GM21526 (cell line): ENCODE data around the gene CADM1.

Source experiments
- ATAC-seq: cut with Tn5 transposase; IDR thresholded peaks from one replicate; pipeline ENCODE4 v1.9.1; 2021; ENCODE audit warnings: moderate library complexity; ENCODE audit not compliant: unreplicated experiment, low FRiP score

The CADM1 gene

DNA sequence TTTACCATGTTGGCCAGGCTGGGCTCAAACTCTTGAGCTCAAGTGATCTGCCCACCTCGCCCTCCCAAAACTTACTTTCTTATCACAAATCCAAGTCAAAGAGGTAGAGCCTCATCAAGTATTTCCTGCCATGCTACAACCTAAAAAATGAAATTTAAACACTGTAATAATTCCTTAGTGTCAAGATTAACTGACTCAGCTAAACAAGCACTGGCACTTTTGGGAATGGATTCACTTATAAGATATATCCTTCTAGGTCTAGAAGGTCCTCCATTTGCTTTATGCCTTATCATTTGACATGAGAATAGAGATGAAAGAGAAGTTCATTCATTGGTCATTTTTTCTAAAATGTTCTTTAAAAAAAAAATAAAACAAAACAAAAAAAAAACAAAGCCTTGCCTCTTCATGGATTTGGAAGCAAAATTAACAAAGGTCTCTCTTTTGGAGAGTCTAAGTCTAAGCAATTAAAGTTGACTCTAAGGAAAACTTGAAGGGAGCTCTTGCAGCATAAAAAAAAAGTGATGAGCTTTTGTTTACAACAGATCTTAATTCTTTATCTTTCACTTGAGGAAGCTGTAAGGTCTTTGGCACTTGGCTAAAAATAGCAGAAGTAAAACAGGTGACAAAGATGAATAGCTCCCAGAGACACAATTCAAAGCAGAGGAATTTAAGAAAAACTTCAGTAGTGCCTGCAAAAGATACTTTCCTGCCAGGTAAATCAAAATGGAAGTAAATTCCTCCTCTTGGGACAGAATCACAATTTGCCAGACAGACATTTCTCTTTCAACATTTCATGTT is 50.3 kb downstream of the CADM1 start:
- no peak for ATAC-seq

GRCh38 chr11:115452241-115452640 is 52.0 kb downstream of the CADM1 start:
- no peak for ATAC-seq

GRCh38 chr11:115450519-115450918 is 53.7 kb downstream of the CADM1 start:
- no peak for ATAC-seq

DNA sequence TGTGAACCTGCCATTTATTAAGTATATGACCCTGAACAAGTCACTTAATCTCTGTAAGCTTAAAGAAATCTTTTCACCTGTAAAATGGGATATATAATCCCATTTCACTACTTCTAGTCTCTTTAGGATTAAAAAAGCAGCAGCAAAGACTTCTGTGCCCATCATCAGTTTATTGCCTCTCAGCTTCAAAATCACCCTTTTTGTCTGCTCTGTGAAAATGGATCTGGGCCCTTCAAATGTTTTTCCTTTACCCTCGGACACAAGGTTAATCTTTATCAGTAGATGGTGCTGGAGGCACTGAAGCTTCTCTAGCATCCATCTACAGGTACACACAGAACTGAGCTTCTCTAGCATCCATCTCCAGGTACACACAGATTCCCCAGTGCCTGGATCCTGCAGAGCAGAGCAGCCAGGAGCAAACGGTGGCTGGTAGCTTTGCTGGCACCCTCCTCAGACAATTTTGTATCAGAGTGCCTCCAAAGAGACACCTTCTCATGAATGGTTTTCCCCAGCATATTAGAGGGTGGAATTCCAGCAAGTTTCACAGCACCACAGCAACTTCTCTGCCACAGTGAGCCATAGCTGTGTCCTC is 56.8 kb downstream of the CADM1 start:
- ATAC-seq = no peak

GRCh38 chr11:115446214-115446613 is 58.0 kb downstream of the CADM1 start:
- ATAC-seq = no peak

DNA sequence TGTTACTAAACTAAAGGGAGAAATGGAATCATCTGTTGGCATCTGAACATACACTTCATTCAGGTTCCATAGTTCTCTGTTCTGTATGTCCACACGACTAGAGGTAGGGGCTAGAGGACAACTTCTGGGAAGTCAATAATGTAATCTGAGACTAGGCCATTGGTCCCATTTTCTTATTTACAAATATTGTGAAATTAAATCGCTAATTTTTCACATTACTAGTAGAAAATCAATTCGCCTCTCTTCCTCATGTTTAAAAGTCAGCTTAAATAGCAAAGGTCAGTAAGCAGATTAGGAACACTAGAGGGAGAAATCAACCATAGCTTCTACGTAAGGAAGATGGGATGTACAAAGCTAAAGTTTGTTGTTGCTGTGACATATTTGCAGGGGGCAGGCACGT is 59.7 kb downstream of the CADM1 start:
- ATAC-seq = no peak

GRCh38 chr11:115439969-115440540 is 64.2 kb downstream of the CADM1 start:
- ATAC-seq = no peak

- ATAC-seq = no peak
Observed at GRCh38 chr11:115439385-115439784, 64.8 kb downstream of the CADM1 start.

GRCh38 chr11:115437902-115438575 is 66.2 kb downstream of the CADM1 start:
- no peak for ATAC-seq

DNA sequence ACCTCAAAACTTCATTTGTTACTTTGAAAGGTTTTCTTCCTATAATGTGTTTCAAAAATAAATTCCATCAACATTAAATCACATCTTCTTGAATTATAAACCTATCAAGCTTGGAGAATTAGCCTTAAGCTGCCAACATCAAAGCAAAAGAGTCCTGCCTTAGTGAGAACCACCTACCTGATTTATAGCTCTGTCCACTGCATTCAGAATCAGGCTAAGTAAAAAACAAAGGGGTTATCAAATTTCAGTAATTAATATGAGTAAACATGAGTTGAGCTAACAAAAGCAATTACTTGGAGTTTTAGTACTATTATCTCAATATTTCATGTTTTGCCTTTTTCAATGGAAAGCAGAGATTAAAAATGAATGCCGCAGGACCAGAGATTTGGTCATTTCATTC is 73.9 kb downstream of the CADM1 start:
- ATAC-seq = no peak

DNA sequence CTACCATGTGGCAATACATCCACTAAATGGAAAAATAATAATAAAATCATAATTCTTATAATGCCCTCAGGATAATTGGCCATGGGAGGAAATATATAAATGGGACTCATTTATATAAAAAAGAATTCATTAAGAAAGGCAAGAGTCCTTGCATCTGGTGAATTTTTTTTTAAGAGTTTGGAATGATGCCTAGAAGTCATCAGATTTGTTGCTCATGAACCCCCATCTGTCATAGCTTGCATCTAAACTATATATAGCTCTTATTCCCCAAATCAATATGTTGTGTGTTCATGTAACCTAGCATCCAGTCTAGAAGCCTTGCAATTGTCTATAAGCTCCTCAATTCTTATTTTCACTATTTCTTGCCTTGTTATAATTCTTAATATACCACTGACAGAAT is 75.9 kb downstream of the CADM1 start:
- no peak for ATAC-seq

DNA sequence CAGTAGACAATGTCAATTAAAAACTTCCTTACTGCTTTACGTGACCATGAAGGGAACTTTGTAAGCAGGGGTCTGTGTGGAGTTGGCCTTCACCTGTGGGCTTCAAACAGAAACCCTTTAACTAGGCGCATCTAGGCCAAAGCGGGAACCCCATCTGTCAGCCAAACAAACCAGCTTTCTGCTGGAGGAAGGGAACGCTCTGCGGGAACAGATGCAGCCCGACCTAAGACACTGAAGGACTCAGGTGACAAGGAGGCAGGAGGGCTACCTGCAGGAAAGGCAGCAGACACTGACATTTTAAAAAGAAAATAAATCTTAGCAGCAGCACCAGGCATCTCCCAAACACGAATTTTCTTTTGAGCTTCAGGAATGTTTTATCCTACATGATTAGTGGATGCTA is 78.4 kb downstream of the CADM1 start:
- no peak for ATAC-seq

- ATAC-seq = no peak
Observed at GRCh38 chr11:115425250-115425649, 79.0 kb downstream of the CADM1 start.

DNA sequence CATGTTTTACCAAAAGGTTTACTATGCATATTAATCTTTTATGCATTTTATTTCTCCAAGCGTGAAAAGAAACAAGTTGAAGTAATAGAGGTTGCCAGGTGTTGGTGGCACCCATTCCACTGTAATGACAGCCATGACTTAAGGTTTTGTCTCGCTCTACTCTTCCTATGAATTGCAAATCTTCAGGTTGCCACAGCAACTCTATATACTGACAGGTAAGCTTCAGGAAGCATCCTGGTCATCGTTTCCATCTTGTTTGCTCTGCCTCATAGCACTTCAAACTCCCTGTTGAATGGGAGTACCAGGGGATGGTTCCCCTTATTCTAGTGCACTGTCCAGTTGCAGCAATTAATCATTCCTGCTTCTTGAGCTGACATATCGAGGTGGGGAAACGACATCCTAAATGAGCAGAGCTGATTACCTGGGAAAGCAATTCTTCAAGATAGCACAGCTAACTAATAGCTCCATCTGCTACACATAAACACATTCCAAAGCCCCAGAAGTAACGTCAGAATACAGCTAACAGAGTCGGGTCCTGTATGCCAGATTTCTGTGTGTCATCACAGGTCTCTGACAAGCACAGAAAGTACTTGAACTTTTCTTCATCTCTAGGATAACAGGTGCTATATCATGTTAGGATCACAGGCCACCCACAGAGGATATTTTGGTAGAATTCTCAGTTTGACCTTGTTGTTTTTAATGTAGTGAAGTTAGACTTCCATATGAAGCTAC is 80.3 kb downstream of the CADM1 start:
- ATAC-seq = no peak

- ATAC-seq = no peak
Observed at GRCh38 chr11:115421992-115422689, 82.1 kb downstream of the CADM1 start.

GRCh38 chr11:115421352-115421991 is 82.7 kb downstream of the CADM1 start:
- no peak for ATAC-seq

DNA sequence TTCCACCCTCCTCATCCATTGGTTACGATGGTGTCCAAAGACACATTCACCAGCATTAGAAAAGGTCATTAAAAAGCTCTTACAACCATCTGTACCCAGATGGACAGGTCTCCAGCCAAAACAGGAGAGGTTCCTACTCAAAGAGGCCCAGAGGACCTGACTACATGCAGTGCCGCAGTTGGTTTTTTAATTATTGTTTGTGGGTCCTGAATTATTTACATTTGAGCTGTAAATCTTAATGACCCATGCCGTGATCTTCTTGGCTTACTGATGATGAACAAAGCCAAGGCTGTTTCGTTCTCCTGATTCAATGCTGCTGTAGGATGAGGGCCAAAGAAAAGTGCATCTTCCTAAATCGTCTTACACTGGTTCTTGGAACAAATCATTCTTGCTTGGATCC is 83.7 kb downstream of the CADM1 start:
- ATAC-seq = no peak

DNA sequence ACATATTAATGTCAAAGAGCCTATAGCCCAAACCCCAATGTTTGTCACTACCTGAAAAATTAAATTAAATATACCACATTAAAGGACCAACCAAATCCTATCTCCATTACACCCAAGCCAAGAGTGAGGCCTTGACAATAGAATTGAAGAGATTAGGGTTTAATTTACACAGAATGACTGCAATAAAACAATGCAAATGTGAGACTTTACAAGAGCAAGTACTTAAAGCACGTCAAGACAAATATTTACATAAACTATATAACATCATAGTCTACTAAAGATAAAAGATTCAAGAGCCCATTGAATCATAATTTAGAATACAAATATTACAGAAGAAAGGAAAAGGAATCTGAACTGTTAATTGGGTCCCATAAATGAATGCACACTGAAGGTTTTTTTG is 85.6 kb downstream of the CADM1 start:
- no peak for ATAC-seq

- ATAC-seq = no peak
Observed at GRCh38 chr11:115418081-115418480, 86.1 kb downstream of the CADM1 start.

DNA sequence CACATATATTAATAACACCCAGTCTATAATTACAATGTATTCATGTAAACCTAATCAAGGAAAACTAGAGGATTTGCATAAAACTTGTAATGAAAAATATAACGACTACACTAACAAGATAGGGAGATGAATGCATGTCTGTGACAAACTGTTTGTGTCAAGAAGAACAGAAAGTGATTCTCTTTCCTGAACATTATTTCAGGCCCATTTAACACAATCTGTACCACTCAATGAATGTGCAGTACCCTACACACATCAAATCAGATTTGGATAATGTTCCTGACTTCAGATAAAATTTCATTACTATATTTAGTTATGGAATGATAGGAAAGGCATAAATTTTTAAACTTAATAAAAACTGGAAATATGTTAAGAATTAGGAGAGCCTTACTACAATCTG is 93.1 kb downstream of the CADM1 start:
- no peak for ATAC-seq
